ENCODE results near the gene CALM3.

Gene CALM3

GRCh38 chr19:46648961-46649960 is 48.1 kb downstream of the CALM3 start:
- DNase-seq (ENCODE audit: low read depth): no peak
- H3K4me3 ChIP-seq (ENCODE audit: low read depth, low read length): no peak overlapping the region
- TF ChIP-seq CTCF (conservative IDR thresholded peaks at IDR 0.05; ENCODE audit: low read depth, low read length): no peak

GRCh38 chr19:46650445-46650844 is 49.3 kb downstream of the CALM3 start:
- H3K4me3 ChIP-seq (ENCODE audit: low read depth, low read length): no peak overlapping the region
- no peak for TF ChIP-seq CTCF (conservative IDR thresholded peaks at IDR 0.05; ENCODE audit: low read depth, low read length)
- no peak for DNase-seq (ENCODE audit: low read depth)

GRCh38 chr19:46654621-46655152 is 53.6 kb downstream of the CALM3 start:
- no peak for DNase-seq (ENCODE audit: low read depth)
- no peak for TF ChIP-seq CTCF (conservative IDR thresholded peaks at IDR 0.05; ENCODE audit: low read depth, low read length)
- H3K4me3 ChIP-seq (ENCODE audit: low read depth, low read length): no peak overlapping the region

- DNase-seq (ENCODE audit: low read depth): no peak
- H3K4me3 ChIP-seq (ENCODE audit: low read depth, low read length): no peak overlapping the region
- no peak for TF ChIP-seq CTCF (conservative IDR thresholded peaks at IDR 0.05; ENCODE audit: low read depth, low read length)
Observed at GRCh38 chr19:46656541-46656940, 55.4 kb downstream of the CALM3 start.

GRCh38 chr19:46659151-46660007 is 58.2 kb downstream of the CALM3 start:
- no peak for DNase-seq (ENCODE audit: low read depth)
- H3K4me3 ChIP-seq (ENCODE audit: low read depth, low read length): peak overlapping the region; percentile 61
- no peak for TF ChIP-seq CTCF (conservative IDR thresholded peaks at IDR 0.05; ENCODE audit: low read depth, low read length)

GRCh38 chr19:46660008-46660517 is 58.9 kb downstream of the CALM3 start:
- H3K4me3 ChIP-seq (ENCODE audit: low read depth, low read length): peak overlapping the region; percentile 61
- no peak for DNase-seq (ENCODE audit: low read depth)

More at GRCh38 chr19:46660008-46660517, 58.9 kb downstream of the CALM3 start:
- TF ChIP-seq CTCF (conservative IDR thresholded peaks at IDR 0.05; ENCODE audit: low read depth, low read length): no peak

Data from choroid plexus epithelial cell (primary cell).